Activated T-helper 1 cell treated with anti-CD3 and anti-CD28 coated beads, Interleukin-2, amount 50 U/mL, for 16 hours (primary cell): ENCODE results near the gene C1orf21.

Experiments
- DNase-seq, 2 donors: peaks; one replicate each; pipeline ENCODE4 v3.0.0-alpha.2; 2020; ENCODE audit warnings: low read depth in 1 of 2, low spot score in 1 of 2

Gene C1orf21

DNA sequence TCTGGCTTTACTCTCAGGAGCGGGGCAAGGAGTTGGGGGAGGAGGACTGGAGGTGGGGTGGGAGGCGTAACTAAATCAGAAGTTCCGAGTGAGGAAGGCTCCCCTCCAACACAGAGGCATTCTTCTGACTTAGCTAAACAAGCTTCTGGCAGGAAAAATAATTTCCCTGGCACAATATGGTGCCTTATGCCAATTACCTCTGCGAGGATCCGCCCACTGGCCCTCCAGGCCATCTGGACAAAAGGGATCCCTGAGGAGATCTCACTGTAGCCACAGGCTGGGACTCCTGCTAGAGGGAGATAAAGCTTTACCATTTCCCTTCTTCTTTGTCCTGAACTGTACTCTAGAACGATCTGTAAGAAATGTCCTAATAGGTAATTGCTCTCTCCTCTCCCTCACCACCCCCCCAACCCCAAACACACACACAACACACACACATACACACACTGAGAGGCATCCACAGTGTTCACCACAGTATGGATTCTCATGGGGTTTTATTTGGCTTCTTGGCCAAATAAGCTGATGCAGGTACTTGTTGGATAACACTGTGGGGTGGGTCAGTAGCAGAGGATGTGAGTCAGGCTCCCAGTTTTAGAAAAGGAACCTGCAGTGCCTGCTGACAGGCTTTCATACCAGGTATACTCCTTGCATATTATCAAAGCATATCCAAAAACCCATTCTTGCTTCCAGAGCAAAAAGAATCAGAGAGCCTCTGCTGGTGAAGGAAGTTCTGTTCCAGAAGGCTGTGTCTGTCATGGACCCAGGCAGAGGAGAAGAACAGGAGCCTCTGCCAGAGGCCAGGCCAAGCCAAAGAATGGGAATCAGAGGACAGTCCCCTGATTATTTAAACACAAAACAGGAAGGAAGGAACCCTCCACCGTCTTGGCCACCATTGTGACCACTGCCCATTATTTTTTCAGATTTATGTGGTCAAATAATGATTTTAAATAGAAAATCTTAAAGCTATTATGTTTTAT lies 169.1 kb downstream of the C1orf21 start:
- DNase-seq: no peak

GRCh38 chr1:184556665-184557064 lies 169.8 kb downstream of the C1orf21 start:
- no peak for DNase-seq

DNA sequence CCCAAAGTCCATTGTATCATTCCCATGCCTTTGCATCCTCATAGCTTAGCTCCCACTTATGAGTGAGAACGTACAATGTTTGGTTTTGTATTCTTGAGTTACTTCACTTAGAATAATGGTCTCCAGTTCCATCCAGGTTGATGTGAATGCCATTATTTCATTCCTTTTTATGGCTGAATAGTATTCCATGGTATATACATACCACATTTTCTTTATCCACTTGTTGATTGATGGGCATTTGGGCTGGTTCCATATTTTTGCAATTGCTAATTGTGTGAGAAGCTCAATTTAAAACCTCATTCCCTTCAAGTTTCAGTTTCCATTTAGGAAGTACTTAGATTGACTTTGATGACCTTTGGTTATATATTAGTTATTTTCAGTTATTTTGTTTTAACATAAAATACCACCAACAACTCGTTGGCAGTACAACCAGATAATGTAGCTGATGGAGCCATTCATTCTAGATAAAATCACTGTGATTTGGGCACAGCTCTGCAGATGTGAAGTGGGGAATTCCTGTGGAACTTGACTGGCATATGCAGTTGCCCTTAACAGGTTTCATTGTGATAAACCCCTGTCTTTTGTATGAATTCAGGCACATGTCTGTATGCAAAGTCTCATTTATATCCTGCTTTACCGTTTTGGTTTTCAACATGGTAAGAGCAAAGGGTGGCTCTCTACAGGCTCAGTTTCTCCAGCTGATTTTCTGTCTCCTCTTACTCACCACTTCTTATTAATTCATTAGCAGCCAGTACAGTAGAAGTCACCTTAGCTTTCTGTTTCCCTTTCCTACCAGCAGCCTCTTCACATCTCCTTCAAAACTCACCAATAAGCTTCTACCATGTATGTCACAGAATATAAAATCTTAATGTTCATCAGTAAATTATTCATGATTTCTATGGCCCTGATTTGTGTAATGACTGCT lies 170.9 kb downstream of the C1orf21 start:
- DNase-seq: no peak

DNA sequence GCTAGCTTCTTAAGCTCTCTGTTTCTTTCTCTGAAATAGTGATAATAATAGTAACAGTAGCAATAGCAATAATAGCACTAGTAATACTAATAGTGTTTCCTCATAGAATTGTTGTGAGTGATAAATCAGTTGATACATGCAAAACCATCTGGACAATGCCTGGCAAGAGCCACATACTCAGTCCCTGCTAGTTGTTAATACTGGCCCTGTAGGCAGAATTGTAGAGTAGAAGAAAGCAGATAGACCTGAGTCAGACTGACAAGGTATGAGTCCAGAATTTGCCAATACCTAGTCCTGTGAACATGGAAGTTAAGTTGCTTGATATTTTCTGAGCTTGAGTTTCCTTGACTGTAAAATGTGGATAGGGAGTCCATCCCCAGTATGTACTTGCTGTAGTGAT lies 171.9 kb downstream of the C1orf21 start:
- DNase-seq: no peak

GRCh38 chr1:184559117-184559713 lies 172.4 kb downstream of the C1orf21 start:
- no peak for DNase-seq

- DNase-seq: no peak
Observed at GRCh38 chr1:184562806-184563205, 176.0 kb downstream of the C1orf21 start.

- DNase-seq: no peak
Observed at GRCh38 chr1:184563308-184563707, 176.5 kb downstream of the C1orf21 start.

DNA sequence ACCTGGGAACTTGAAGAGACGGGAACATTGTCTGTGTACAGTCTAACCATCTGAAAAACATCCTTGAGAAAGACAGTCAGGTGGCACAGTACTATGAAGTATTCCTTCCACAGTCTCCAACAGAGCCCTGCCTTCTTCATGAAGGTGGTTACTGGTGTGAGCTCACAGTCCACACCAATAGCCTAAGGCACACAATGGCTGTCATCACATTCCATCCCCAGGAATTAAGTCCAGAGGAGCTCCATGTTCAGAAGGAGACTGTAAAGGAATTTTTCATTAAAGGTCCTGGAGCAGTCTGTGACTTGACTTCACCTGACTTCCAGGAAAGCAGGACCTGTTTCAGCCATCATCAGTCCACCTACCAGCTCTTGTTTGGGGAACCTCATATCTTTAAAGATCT lies 180.2 kb downstream of the C1orf21 start:
- no peak for DNase-seq

DNA sequence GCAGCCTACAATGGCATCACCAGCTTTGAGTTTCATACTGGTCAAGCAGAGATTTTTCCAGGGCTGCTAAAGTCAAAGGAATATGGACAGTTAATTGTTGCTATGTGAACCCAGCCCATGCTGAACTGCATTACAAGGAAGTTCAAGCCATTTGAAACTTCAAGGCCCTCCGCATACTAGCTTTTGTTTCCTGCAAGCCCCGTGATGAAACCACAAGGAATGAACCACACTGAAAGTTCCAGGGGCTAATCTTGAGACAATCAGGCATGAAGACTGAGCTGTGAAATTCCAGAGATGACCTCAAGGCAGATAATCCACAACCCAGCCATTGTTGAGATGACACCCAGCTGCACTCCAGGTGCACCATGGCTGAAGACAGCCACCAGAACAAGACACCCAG lies 180.8 kb downstream of the C1orf21 start:
- DNase-seq: no peak

- DNase-seq: no peak
Observed at GRCh38 chr1:184568148-184568547, 181.3 kb downstream of the C1orf21 start.

- no peak for DNase-seq
Observed at GRCh38 chr1:184569106-184569505, 182.3 kb downstream of the C1orf21 start.

DNA sequence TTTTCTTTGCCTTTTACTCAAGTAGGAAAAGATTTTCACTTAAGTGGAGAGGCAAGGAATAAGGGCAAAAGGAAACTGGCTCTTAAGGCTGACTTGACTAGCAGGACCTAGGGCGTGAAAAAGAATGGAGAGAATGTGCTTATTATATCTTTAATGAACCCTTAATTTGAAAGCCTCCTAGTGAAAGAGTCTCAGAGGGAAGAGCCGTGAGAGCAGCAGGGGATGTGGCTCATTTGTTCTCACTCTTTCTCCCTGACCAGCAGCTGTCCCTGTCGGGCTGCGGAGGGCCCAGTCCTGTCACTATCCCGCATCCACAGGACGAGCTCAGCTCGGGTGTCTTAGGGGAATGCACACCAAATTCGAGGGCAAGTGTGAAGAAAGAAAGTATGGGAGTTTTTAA lies 187.8 kb downstream of the C1orf21 start:
- DNase-seq: no peak

DNA sequence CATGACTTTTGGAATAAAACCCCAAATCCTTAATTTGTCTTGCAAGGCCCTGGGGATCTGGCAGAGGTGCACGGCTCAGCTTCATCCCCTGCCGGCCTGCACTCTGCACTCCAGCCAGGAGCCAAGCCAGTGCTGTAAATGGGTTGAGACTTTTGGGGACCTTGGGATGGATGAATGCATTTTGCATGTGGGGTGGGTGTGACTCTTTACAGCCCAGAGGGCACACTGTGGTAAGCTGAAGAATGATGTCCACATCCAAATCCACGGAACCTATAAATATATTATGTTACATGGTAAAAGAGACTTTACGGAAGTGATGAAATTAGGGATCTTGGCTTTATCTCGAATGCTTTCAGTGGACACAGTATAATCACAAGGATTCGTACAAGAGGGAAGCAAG lies 190.0 kb downstream of the C1orf21 start:
- no peak for DNase-seq

- DNase-seq: no peak
Observed at GRCh38 chr1:184577319-184577718, 190.5 kb downstream of the C1orf21 start.

DNA sequence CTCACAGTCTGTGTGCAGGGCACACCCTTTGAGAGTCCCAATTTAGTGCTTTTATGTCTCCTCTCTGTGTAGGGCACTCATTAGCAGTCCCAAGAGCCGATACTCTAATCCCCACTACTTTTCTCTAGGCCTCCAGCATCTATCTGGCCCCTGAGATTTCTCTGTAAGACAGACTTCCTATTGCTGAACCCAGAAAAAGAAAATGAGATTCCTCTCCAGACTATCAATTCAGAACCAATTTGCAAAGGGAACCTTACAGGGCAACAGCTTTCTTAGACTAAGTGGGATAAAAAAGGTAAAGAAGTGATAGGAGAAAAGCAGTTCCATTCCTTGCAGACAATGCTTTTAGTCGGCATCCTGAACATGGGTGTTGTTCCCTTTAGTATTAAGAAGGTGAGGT lies 195.6 kb downstream of the C1orf21 start:
- DNase-seq: no peak

GRCh38 chr1:184583849-184584248 lies 197.0 kb downstream of the C1orf21 start:
- DNase-seq: no peak

- DNase-seq: no peak
Observed at GRCh38 chr1:184588701-184589100, 201.9 kb downstream of the C1orf21 start.

GRCh38 chr1:184590163-184590750 lies 203.4 kb downstream of the C1orf21 start:
- no peak for DNase-seq

GRCh38 chr1:184593597-184593996 lies 206.8 kb downstream of the C1orf21 start:
- no peak for DNase-seq

GRCh38 chr1:184595596-184595995 lies 208.8 kb downstream of the C1orf21 start:
- DNase-seq: no peak
